Measurements from ENCODE around the gene FRMD7. TPM values are rescaled to one million over a fixed set of nuclear protein-coding genes. Genes with fewer than 3 reads are reported as not detected.
"Not testable (repeated sequence)": the region's sequence is repeated elsewhere in the genome, so short reads cannot be mapped to it uniquely, and the experiment has no call there.

FRMD7 gene
- total and polyA plus RNA-seq, 7 donors, result under 0.01 to 0.55 TPM; not detected in 5

DNA sequence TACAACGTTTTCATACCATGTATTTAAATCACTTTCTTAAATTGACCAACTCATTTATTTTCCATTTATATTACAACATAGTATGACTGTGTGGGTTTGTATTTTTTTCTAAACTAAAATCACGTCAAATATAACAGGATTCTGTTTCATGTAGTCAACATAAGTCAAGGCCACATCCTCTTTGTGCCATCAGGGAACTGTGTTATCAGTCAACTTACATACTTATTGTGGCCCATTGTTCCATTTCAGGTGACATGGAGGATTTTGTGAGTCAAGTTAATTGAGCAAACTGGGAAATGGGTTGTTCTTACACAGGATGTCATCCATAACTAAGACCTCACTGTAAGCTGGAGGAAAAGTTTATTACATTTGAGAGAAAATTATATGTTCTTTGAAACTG lies 68.8 kb downstream of the FRMD7 start:
- H3K4me1 ChIP-seq, result no peaks in the 10 kb centered on the region
- H3K9me3 ChIP-seq, result no peaks in the 10 kb centered on the region
- no peaks in the 10 kb centered on the region for H3K27me3 ChIP-seq
- no peak overlapping the region for H3K27ac ChIP-seq
- 76 to 88% methylated on average over 2 of the region's 2 CpGs for WGBS, 2 donors
- TF ChIP-seq, protein P1, sequence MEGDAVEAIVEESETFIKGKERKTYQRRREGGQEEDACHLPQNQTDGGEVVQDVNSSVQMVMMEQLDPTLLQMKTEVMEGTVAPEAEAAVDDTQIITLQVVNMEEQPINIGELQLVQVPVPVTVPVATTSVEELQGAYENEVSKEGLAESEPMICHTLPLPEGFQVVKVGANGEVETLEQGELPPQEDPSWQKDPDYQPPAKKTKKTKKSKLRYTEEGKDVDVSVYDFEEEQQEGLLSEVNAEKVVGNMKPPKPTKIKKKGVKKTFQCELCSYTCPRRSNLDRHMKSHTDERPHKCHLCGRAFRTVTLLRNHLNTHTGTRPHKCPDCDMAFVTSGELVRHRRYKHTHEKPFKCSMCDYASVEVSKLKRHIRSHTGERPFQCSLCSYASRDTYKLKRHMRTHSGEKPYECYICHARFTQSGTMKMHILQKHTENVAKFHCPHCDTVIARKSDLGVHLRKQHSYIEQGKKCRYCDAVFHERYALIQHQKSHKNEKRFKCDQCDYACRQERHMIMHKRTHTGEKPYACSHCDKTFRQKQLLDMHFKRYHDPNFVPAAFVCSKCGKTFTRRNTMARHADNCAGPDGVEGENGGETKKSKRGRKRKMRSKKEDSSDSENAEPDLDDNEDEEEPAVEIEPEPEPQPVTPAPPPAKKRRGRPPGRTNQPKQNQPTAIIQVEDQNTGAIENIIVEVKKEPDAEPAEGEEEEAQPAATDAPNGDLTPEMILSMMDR (IDR thresholded peaks at IDR 0.05), result no peak
- TF ChIP-seq EP300 (IDR thresholded peaks at IDR 0.05) (no peak), POLR2AphosphoS5 (IDR thresholded peaks at IDR 0.05) (no peak), POLR2A (IDR thresholded peaks at IDR 0.05) (no peak)
- intact Hi-C loops (cut with DNase I), result no loop called here
- DNase-seq, result no peak
- no peaks in the 10 kb centered on the region for H3K36me3 ChIP-seq
- H3K4me3 ChIP-seq, result no peak overlapping the region

DNA sequence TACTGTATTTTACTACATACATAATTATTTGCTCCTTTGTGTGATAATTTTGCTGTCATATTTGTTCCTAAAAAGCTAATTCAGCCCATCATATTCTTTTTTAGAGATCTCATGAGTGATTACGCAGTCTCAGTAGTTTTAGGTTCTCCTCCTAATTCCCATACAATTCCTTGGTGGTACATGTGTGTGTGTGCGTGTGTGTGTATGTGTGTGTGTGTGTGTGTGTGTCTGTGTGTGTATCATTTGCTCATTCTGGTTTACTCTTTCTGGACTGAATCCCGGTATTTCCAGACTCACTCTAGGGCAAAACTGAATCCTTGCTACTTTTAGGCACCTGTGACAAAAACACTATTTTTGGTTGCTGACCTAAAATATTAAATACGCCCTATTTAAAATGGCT lies 69.8 kb downstream of the FRMD7 start:
- Histone ChIP-seq H3K4me3 (no peak overlapping the region), H3K27ac (no peak overlapping the region), H3K4me1 (no peaks in the 10 kb centered on the region), H3K36me3 (no peaks in the 10 kb centered on the region), H3K9me3 (no peaks in the 10 kb centered on the region), H3K27me3 (no peaks in the 10 kb centered on the region)
- TF ChIP-seq EP300 (IDR thresholded peaks at IDR 0.05) (no peak), POLR2A (IDR thresholded peaks at IDR 0.05) (no peak), POLR2AphosphoS5 (IDR thresholded peaks at IDR 0.05) (no peak)
- TF ChIP-seq, protein P1 (IDR thresholded peaks at IDR 0.05), result no peak
- DNase-seq, result no peak
- intact Hi-C loops (cut with DNase I), result no loop called here
- WGBS, 2 donors, result 96 to 97% methylated on average over 4 of the region's 4 CpGs

DNA sequence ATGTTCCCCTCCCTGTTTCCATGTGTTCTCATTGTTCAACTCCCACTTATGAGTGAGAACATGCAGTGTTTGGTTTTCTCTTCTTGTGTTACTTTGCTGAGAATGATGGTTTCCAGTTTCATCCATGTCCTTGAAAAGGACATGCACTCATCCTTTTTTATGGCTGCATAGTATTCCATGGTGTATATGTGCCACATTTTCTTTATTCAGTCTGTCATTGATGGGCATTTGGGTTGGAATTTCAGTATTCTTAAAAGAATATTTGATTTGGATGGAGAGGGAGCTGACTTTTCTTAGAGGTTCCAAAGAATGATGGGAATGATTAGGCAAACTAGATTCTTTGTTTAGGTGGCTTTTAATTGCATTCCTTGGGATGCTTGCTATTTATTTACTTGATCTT lies 76.0 kb downstream of the FRMD7 start:
- H3K27ac ChIP-seq; H3K36me3 ChIP-seq; H3K27me3 ChIP-seq; H3K4me3 ChIP-seq; intact Hi-C loops (cut with DNase I); H3K9me3 ChIP-seq; H3K4me1 ChIP-seq; DNase-seq: not testable (repeated sequence)

DNA sequence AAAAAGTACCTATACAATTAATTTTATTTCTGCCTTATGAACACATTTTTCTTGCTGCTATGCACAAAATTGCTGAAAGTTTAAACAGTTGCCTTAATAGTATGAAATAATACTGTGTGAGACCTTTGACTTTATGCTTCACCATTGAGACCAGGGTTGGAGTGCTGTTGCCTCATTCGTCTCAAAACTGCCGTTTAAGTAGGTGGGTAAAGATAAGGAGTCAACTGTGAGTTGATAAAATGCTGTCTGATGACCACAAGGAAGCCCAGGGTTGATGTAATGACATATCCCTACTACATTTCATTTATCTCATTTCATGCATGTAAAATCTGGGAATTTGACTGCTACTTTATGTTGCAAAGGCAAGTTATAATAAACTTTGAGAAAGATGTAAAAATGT lies 81.3 kb downstream of the FRMD7 start:
- intact Hi-C loops (cut with DNase I), result no loop called here
- H3K4me3 ChIP-seq, result no peak overlapping the region
- 58 to 72% methylated on average over 2 of the region's 2 CpGs for WGBS, 2 donors
- TF ChIP-seq, protein P1 (IDR thresholded peaks at IDR 0.05), result no peak
- TF ChIP-seq EP300 (IDR thresholded peaks at IDR 0.05) (no peak), POLR2A (IDR thresholded peaks at IDR 0.05) (no peak), POLR2AphosphoS5 (IDR thresholded peaks at IDR 0.05) (no peak)
- no peaks in the 10 kb centered on the region for H3K27me3 ChIP-seq
- H3K9me3 ChIP-seq, result no peaks in the 10 kb centered on the region
- H3K36me3 ChIP-seq, result no peaks in the 10 kb centered on the region
- H3K27ac ChIP-seq, result no peak overlapping the region
- H3K4me1 ChIP-seq, result no peaks in the 10 kb centered on the region
- no peak for DNase-seq

DNA sequence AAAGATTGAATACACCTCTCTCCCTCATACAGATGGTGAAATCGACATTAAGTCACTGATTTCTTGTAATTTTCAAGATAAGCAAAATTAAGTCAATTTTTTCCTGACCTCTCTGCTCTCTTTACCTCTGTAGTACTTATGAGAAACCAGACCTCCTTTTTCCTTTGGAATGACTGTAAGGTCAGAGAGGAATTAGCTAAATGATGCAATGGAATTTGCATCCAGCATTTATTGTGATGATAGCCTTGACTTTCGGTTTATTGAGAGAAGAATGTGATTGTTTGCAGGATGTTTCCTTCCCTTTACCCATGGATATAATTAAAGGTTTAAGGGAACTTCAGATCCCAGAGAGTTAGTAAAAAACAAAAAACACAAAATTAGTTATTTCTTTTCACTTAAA lies 82.4 kb downstream of the FRMD7 start:
- DNase-seq, result no peak
- H3K9me3 ChIP-seq, result no peaks in the 10 kb centered on the region
- no peaks in the 10 kb centered on the region for H3K27me3 ChIP-seq
- H3K4me3 ChIP-seq, result no peak overlapping the region
- H3K4me1 ChIP-seq, result no peaks in the 10 kb centered on the region
- no peaks in the 10 kb centered on the region for H3K36me3 ChIP-seq
- intact Hi-C loops (cut with DNase I), result no loop called here
- H3K27ac ChIP-seq, result no peak overlapping the region
- WGBS, 2 donors, result 79 to 85% methylated on average over 2 of the region's 2 CpGs
- TF ChIP-seq EP300 (IDR thresholded peaks at IDR 0.05), result no peak
- TF ChIP-seq, protein P1 (IDR thresholded peaks at IDR 0.05), result no peak
- no peak for TF ChIP-seq POLR2AphosphoS5 (IDR thresholded peaks at IDR 0.05)
- TF ChIP-seq POLR2A (IDR thresholded peaks at IDR 0.05), result no peak

Measured in sigmoid colon (tissue), 7 donors.